RCC 7860 (cell line): ENCODE results near the gene PSMA7.

Experiments
- DNase-seq: peaks from one replicate; pipeline ENCODE4 v3.0.0-alpha.2; 2015; ENCODE audit warnings: low spot score
- FAIRE-seq: peaks from 2 replicates; lab custom pipeline; 2012; peaks lifted over from hg19 to GRCh38; lab: Jason Lieb, UNC

The PSMA7 gene

DNA sequence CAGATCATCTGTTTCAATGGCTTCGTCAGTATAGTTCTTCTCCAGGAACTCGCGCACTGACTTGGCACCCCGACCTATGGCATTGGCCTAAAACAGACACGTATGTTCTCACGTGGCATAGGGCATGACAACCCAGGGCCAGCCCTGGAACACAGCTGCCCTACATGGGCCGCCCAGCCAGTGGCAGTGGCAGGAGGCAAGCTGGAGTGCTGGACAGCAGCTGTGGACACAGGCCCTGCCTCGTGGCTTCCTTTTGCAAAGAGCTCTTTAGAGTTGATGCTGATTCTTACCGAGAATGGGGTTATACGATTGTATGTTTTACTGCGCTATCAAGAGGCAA lies 5.0 kb downstream of the PSMA7 start:
- DNase-seq, result no peak
- no peak for FAIRE-seq

DNA sequence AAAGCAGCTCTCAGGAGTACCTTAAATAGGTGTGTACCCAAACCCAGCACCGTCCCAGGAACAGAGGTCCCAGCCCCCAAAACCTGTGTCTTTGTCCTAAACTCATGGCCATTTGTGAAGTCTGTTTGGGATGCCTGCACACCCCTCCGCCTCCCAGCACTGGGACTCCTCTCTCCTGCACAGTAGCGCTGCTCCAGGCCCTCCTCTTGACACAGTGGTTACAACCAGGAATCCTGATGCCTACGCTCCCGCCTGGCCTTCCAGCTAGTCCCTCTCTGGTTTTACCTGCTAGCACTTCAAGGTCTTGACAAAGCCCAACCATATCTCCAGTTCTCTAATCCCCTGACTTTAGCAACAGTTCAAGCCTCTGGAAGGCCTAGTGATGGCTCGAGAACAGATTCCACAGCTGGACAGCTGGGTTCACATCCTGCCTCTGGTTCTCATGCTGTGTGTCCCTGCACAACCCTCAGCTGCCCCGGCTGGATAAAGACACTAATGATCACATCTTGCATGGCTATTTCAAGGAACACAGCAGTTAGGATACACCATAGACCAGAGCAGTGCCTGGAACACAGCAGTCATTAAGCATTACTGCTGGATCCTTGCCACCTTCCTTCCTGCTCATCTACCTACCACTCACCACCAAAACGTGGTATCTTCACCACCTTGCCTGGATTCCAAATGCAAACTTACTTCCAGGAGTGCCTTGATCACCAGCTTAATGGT lies 5.6 kb downstream of the PSMA7 start:
- DNase-seq, result no peak
- no peak for FAIRE-seq

DNA sequence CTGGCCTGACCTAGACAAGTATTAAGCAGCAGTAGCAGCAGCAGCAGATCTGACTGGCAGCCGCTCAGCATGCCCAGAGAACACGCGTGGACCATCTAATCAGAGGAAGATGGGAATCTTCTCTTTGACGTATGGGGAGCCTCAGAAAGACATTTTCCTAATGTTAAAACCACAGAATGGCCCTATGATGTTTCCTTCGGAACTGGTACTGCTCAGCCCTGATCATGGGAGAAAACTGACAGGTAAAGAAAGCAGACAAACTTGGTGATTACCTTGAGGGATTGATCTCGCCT lies 6.2 kb downstream of the PSMA7 start:
- FAIRE-seq (no peak), DNase-seq (no peak)

DNA sequence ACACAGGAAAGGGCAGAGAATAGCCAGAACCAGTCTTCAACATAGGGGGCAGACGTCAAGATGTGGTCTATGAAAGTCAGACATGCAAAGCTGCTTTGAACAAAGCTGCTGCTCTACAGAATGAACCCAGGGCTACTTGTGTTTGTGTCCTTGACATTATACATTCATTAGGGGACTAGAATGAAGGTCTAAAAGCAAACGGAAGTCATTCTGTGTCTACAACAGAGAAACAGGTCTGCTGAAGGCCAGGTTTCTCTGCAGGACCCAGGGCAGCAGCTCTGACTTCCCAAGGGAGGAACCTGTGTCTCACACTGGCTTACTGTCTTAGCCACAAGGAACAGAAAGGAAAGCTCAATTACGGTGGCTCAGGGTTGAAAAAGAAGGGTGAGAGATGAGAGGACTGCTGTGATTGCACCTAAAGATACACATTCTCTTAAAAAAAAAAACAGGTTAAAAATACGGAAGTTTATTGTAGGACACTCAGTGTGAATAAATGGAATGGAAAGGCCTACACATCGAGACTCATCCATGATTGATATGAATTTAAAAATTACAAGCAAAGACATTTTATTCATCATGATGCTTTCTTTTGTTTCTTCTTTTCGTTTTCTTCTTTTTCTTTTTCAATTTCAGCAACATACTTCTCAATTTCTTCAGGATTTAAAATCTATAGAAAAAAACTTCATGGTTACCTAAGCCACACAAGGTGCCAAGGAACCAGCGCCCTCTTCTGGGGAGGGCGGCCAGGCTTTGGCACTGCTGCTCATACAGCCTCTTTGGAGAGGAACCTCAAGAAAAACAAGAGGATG lies 6.7 kb downstream of the PSMA7 start:
- DNase-seq, result no peak
- no peak for FAIRE-seq

DNA sequence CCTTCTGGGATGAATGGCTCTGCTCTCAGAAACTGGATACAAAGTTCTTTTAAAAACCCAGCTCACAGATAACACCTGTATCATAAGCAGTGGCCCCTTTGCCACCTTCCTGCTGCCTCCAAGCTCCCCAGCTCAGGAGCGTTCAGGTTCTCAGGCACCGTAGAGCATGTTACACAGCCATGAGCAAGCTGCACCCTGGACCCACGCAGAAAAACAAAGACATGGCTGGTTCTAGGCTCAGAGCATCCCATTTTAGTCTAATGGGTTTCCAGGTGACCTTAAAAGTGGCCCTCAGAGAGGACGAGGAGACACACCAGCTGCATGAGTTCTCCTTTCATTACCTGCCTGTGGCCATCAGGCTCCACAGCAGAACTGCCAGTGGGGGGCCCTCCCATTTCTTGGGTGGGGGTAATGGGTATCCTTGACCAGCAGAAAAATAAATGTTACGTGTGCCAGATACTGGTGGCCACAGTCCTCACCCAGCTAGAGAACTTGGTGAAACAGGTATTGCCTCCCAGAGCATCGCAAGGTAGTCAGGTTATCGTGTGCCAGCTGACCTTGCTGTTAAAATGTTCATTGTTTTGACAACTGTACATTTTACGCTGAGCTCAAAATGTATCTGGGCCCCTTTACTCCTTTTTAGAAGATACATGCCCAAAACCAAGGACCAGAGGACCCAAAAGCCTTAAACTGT lies 7.5 kb downstream of the PSMA7 start:
- FAIRE-seq, result no peak
- no peak for DNase-seq

DNA sequence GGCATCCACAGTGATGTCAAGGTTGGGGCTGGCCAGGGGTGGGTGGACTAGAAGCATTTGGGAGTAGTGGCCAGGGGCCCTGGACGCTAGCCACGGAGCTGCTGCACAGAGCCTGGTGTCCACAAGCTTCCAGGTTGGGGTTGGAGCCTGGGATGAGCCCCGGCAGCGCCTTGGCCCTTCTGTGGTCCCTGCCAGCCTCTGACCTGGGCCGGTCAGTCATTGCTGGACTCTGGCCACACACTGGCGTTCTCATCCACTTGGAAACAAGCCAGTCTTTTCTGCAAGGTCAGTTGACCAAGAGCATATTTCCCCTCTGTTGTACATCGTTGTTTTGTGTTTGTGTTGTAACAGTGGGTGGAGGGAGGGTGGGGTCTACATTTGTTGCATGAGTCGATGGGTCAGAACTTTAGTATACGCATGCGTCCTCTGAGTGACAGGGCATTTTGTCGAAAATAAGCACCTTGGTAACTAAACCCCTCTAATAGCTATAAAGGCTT lies 8.4 kb downstream of the PSMA7 start:
- no peak for FAIRE-seq
- no peak for DNase-seq

DNA sequence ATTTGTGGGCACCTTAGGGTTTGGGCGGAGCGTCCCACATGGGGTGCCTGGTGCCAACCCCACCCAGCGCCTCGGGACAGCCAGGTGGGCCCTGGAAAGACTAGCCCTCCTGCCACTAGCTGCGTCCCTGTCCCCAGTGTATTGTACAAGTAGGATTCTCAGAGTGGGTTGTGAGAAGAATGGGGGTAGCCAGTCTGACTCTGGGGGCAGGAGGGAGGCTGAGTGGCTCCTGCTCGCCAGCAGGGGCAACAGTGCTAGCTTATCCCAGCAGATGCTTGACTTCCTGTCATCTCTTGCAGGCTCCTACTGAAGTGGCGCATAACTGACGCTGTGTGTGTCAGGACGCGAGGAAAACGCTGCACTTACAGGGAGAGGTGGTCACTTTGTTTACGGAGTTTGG lies 9.3 kb downstream of the PSMA7 start:
- FAIRE-seq (no peak), DNase-seq (no peak)

DNA sequence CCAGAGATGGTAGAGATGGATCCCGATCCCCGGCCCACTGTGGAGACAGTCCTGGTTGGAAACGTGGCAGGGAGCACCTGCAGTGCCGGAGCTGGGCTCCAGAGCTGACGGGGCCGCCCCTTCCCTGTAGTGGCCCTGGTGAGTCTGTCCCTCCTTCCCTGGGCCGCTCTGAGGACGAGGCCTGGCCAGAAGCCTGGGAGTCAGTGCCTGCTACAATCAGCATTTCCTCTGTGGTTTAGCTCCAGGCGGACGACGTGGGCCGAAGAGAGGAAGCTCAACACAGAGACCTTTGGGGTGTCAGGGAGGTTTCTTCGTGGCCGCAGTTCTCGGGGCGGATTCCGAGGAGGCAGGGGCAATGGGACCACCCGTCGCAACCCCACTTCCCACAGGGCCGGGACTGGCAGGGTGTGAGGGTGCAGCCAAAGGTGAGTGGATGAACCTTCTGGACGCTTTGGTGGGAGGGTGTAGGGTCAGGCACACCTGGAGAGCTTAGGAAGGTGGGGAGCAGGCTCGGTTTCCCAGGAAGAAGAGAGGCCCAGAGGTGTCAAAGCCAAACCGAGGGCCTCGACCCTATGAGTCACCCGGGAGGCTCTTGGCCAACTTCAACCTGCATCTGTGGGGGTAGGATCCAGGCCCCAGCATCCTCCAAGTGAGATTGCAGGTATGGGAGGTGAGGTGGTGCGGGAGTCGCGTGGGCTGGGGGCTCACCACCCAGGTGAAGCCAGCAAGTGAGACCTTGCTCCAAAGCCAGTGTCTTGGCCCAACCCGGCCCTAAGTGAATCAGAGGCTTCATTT lies 9.9 kb downstream of the PSMA7 start:
- FAIRE-seq, result no peak
- no peak for DNase-seq

DNA sequence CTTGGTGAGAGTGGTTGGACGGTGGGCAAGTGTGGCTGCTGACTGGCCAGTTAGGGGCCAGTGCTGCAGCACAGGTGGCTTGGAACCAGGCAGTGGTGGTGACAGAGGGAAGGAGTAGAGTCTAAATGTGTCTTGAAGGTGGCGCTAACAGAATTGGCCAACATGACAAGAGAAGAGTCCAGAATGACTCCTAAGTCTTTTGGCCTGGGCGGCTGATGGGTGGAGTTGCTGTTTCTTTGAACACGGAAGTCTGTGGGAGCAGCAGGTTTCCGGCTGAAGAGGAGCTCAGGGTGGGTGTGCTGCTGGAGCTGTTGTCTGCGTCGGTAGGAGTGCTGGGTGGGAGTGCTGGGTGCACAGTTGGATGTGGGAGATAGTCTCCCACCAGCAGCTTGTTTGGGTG lies 10.8 kb downstream of the PSMA7 start:
- no peak for DNase-seq
- no peak for FAIRE-seq

DNA sequence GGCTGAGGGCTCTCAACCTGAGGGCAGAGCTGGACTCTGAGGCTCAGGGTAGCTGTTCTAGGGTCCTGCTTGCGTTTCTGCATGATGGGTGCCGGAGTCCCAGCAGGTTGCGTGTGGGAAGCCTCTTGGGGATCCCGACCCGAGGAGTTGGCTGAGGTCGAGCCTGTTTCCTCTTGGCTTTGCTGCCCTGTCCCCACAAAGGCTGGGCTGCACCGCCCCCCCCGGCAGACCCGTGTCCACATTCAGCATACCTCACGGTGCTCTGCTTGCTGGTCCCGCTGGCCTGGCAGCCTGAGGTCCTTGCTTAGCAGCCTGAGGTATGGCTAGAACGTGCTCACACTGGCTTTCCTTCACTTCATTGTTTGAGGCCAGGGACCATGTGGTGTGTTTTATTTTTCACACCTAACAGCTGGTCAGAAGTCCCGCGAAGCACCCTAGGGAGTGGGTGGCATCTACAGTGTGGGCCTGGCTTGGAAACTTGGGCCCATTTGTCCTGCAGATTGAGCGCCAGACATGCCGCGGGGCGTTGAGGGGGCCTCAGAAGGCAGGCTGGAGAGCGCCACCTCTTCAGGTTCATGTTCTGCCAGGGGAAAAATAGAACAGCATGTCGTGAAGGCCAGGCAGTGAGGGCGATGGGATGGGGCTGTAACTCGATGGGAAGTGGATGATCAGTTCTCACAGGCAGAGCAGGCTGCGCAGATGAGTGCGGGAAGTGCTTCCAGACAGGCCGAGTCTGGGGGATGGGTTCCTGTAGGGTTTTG lies 11.5 kb downstream of the PSMA7 start:
- no peak for DNase-seq
- FAIRE-seq, result no peak

DNA sequence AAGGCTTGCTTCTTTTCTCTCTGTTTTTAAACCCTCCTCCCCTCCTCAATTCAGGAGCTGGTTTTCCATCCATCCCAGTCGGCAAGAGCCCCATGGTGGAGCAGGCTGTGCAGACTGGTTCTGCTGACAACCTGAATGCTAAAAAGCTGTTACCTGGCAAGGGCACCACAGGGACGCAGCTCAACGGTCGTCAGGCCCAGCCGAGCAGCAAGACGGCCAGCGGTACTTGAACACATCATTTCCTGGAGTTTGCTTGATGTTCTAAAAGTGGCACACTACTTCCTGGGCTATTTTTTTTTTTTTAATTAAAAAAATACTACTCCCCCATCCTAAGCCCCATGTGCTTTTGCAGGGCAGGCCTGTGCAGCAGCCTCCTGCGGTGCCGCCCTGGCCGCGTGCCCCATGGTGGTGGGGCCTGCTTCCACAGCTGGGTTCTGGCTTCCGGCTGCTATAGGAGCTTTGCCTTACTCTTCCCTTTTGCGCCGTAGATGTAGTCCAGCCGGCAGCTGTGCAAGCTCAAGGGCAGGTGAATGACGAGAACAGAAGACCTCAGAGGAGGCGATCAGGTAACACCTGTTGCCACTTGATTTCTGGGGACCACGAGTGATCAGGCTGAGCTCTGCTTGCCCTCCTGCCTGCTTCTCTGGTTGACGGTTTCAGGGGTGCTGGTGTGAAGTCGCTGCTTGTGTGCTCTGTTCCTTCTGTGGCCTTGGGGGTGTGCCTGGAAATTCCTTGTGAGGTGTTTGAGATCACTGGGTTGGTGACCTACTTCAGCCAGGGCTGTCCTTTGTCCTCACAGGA lies 13.3 kb downstream of the PSMA7 start:
- DNase-seq, result no peak
- FAIRE-seq, result no peak

DNA sequence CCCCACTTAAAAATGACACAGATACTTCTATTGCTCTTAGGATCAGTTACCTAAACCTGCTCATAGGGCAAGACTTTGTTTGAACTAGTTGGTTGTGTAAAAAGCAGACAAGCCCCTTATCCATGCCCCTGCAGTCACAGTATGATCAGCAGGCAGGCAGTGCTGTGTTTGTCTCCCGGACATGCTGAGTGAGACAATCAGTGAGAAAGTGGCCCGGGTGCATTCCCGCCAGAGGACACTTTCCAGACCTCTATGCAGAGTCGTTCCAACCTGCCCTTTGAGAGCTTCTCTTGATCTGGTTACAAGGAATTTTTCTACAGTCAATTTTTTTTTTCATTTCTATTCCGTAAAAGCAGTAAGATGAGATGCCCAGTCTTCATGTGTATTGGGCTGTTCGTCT lies 14.7 kb downstream of the PSMA7 start:
- FAIRE-seq (no peak), DNase-seq (no peak)

DNA sequence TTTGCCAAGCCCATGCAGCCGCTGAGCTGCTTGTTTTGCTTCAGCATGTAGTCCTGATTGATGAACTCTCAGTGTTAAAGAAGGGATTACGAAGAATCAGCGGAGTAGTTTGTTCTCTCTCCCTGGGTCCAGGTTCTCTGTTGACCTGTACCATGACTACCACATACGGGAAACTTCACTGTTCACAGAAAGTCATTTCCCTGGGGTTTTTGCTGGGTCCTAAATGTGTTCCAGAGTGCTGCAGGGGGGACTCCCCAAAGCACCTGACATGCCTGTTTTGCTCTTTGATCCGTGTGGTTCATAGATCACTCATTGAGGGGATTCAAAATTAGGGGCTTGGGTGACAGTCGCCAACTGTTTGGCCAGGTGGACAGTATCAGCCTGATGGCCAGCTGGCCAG lies 15.4 kb downstream of the PSMA7 start:
- no peak for FAIRE-seq
- no peak for DNase-seq

DNA sequence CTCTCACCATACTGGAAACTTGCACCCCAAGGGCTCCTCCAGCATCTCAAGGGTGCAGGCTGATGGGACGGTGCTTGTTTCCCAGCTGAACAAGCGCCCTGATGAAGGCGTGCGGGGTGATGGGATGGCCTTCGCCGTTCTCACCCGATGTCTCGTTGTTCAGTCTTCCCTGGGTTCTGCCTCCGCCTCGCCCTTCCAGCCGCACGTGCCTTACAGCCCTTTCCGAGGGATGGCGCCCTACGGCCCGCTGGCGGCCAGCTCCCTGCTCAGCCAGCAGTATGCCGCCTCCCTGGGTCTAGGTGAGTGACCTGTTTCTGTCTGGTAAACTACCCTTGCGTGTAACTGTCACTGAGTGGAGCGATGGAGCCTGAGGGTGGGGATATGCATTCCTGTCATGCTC lies 17.1 kb downstream of the PSMA7 start:
- FAIRE-seq, result no peak
- no peak for DNase-seq

DNA sequence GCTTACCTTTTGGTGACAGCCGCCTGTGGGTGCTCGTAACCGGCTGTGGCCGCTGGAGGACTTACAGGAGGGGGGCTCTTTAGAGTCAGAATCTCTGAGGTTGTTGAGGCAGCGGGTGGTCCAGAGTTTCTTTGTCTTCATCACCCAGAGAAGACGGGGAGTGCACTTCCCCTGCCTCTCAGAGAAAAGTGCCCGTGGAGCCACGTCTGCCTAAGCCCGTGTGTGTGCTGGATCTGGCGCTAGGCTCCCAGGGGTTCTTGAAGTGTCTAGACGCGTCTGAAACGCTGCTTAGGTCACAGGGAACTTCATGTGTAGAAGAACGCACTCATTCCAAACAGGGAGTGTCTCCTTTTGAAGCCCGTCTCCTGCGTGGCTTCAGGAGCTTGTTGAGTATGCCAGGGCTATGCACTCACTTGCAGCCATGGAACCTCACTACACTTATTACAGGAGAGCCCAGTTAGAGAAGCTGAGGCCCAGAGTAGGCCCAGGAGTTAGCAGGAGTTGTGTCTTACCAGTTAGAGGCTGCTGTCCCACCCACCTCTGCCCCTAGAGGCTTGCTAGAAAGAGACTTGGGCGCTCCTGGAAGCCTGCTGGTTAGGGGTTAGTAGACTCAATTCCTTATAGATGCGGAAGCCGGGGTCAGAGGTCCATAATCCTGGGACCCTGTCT lies 19.6 kb downstream of the PSMA7 start:
- no peak for DNase-seq
- no peak for FAIRE-seq

DNA sequence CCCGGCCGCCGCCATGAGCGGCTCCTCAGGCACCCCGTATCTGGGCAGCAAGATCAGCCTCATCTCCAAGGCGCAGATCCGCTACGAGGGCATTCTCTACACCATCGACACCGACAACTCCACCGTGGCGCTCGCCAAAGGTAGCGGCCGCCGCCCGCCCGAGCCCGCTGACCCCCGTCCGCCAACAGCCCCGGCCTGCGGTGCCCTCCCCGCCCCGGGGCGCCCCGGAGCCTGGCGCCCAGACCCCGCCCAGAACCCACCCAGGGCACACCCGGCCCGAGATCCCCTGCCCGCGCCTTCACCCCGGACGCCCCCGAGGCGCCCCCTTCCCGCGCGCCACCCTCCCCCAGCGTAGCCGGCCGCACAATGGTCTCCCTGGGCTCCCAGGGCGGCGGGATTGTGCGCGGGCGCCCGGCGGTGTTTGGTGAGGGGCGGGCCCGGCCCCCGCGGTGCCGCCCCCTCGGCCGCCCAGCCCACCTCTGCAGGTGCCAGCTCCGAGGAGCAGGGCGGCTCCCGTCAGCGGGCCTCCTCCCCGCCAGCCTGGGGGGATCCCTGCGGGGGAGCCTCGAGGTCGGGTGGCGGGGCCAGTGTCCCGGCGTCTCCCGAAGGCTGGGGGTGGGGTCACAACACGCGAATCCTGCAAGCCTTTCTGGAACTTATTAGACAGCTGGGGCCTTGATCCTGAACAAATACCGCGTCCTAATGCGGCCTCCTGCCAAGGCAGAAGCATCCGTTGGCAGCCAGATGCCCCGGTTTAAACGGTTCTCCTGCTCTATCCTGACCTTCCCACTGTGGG lies 20.3 kb downstream of the PSMA7 start:
- no peak for DNase-seq
- FAIRE-seq, result no peak

DNA sequence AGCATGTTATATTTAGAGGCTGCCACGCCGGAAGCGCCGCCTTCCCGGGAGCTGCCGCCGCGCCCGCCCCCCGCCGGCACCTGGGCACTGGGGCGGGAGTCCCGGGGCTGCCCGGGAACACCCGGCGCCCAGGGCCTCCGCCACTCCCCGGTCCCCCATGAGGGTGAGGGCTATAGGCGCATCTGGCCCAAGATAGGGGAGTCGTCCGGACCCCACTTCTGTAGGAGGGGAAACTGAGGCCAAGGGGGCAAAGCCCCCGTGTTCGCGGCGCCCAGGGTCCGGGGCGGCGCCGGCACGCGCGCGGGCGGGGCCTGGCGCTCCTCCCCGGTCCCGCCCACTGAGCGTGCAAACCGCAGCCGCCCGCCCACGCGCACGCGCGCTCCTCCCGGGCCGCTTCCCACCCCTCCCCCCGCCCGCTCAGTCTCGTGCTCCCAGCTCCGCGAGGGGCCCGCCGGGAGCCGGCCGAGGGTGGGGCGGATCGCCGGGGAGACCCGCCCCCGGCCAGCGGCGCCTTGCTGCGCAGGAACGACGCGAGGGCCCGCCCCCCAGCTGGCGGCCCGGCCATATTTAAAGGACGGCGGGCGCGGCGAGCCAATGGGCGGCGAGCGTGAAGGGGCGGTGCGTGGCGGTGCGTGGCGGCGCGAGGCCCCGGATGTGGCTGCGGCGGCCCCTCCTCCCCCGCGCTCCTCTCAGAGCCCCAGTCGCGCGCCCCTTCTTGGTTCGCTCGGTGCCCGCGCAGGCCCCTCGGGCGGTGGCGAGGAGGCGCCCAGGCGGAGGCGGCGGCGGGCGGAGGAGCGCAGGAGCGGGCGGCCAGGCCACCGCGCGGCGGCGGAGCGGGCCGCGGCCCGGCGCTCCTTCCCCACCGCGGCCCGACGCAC lies 21.2 kb downstream of the PSMA7 start, which contains the start of gene LSM14B:
Gene LSM14B, plus strand, starts transcription at position 700 of the 878 bp plus-strand sequence. CDS start 192 bp downstream, outside the sequence.
- DNase-seq (peak; percentile 89), FAIRE-seq (no peak)
